CD4-positive, alpha-beta T cell (primary cell): ENCODE results near the gene ATP7A. TPM values are rescaled to one million over a fixed set of nuclear protein-coding genes. Genes with fewer than 3 reads are reported as not detected.
"Not testable (repeated sequence)": the region's sequence is repeated elsewhere in the genome, so short reads cannot be mapped to it uniquely, and the experiment has no call there.

Experiments
- ATAC-seq: fragments of 200-7000 bp; cut with Tn5 transposase; one replicate; pipeline ENCODE4 v1.10.0; 2022; ENCODE audit warnings: mild to moderate bottlenecking; ENCODE audit not compliant: poor library complexity
- CTCF ChIA-PET: fragments of 350-600 bp; sonication (Branson Sonifier 250); formaldehyde crosslinking; loops from one replicate; lab custom pipeline; 2021; ENCODE audit warnings: antibody characterized with exemption, inconsistent platforms; lab: Charles Lee
- POLR2A ChIA-PET: fragments of 350-600 bp; sonication (Branson Sonifier 250); formaldehyde crosslinking; loops from one replicate; lab custom pipeline; 2021; ENCODE audit warnings: antibody characterized with exemption, inconsistent platforms; lab: Charles Lee
- DNase-seq, 14 experiments: peaks; one replicate each; pipeline ENCODE4 v3.0.0-alpha.2; 2013 to 2020; ENCODE audit warnings: mixed read lengths in 2 of 14
- H3K27ac ChIP-seq, 2 donors: one replicate each; pipeline versions ENCODE4 v1.5.1 to v1.7.0; 2013; ENCODE audit warnings: low read length in 2 of 2, low read depth in 1 of 2, mild to moderate bottlenecking in 1 of 2
- H3K27me3 ChIP-seq, 2 experiments: 1 replicate in 1 of 2; 2 replicates in 1 of 2; pipeline versions ENCODE4 v1.6.1 to v1.7.0; 2013; ENCODE audit warnings: low read length in 2 of 2, control low read depth in 1 of 2, mild to moderate bottlenecking in 1 of 2, moderate library complexity in 1 of 2; ENCODE audit not compliant: insufficient read depth in 2 of 2, control insufficient read depth in 1 of 2
- H3K36me3 ChIP-seq: one replicate; pipeline ENCODE4 v1.6.1; 2013; ENCODE audit warnings: low read length, control low read depth; ENCODE audit not compliant: insufficient read depth
- H3K4me1 ChIP-seq: one replicate; pipeline ENCODE4 v1.6.1; 2013; ENCODE audit warnings: low read length, control low read depth; ENCODE audit not compliant: insufficient read depth
- H3K4me3 ChIP-seq: one replicate; pipeline ENCODE4 v1.5.1; 2013; ENCODE audit warnings: mild to moderate bottlenecking, low read length, moderate library complexity
- H3K9me3 ChIP-seq, 2 experiments: 1 replicate in 1 of 2; 2 replicates in 1 of 2; pipeline versions ENCODE4 v1.6.1 to v1.7.0; 2013; ENCODE audit warnings: low read length in 2 of 2, mild to moderate bottlenecking in 2 of 2, control low read depth in 1 of 2, moderate library complexity in 1 of 2; ENCODE audit not compliant: control insufficient read depth in 1 of 2, insufficient read depth in 1 of 2
- H3K27ac Mint-ChIP-seq: one replicate; pipeline ENCODE4 v1.8.0; 2020; ENCODE audit warnings: mixed read lengths
- H3K27me3 Mint-ChIP-seq: one replicate; pipeline ENCODE4 v1.8.0; 2021; ENCODE audit warnings: mixed read lengths
- H3K36me3 Mint-ChIP-seq: one replicate; pipeline ENCODE4 v1.8.0; 2021; ENCODE audit warnings: low read depth, mixed read lengths
- H3K4me1 Mint-ChIP-seq: one replicate; pipeline ENCODE4 v1.8.0; 2021; ENCODE audit warnings: low read depth, mixed read lengths
- H3K4me3 Mint-ChIP-seq: one replicate; pipeline ENCODE4 v1.8.0; 2020; ENCODE audit warnings: mild to moderate bottlenecking, mixed read lengths
- H3K9me3 Mint-ChIP-seq: one replicate; pipeline ENCODE4 v1.8.0; 2020; ENCODE audit warnings: mixed read lengths
- intact Hi-C, 2 experiments: fragments of 100-400 bp; cut with DNase I in 1 of 2; cut with micrococcal nuclease in 1 of 2; formaldehyde crosslinking; loops; one replicate each; pipeline versions ENCODE4 v1.15.1 to v1.9.0; 2023 to 2025; cut with DNase I, micrococcal nuclease
- polyA plus RNA-seq, 2 donors: library from polyadenylated mRNA; unstranded; fragments of 120-200 nt; gene quantifications; one replicate each; pipeline ENCODE4 v1.2.1, GENCODE V29; 2013
- total RNA-seq, 174 experiments: library from RNA in 2 of 174; stranded (reverse) in 2 of 174; gene quantifications; one replicate each; pipeline ENCODE4 v1.2.3 and lab custom pipeline; 2021 to 2026
- TF ChIP-seq, protein P1 (sequence below): fragments of 200-600 bp; IDR thresholded peaks from one replicate; pipeline ENCODE4 v1.8.0; 2022; ENCODE audit warnings: antibody characterized with exemption, mild to moderate bottlenecking

ATP7A gene
- total RNA-seq (10 to 100 TPM; 12.1 to 12.8 TPM), total RNA-seq (lab: John Stamatoyannopoulos, UW) (17.3 to 115 (median 54.9) reads per million in 172 experiments)
- polyA plus RNA-seq (2013, experiment 1 of 2) = 6.8 TPM
- 7.3 TPM for polyA plus RNA-seq (2013, experiment 2 of 2)

DNA sequence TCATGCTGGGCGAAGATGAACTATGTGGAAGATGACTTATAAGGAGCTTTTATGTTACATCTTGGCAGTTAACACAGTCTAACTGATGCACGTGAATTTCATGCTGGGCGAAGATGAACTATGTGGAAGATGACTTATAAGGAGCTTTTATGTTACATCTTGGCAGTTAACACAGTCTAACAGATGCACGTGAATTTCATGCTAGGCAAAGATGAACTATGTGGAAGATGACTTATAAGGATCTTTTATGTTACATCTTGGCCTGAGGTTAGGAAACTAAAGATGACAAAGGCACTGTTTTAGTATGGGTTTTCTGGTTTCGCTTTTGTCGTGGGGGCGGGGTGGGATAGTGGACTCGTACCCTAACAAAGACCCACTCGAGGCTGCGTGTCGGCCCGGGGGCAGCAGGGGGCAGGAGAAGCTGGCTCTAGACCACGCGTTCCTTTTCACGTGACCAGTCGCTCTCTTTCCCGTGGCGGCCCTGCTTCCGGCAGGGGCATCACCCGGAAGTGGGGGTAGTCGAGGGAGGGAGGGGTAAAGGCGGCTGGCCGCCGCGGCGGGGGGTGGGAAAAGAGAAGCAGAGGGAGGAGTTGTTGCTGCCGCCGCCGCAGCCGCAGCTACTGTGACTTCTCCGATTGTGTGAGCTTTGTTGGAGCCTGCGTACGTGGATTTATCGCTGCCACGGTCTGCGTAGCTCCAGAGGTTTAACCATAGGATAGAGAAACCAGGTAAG lies at the start of gene ATP7A:
Gene ATP7A (plus strand): TSS at position 586 of the 733 bp plus-strand sequence. CDS start 60,949 bp downstream, outside the sequence.
- intact Hi-C loops = loop anchor here (1.0 to 10.0 kb wide), 4 partner anchors 15 to 115 kb away; partner anchors contain the start of genes MAGT1 (in 1 of the 2) and PGAM4 (in 1 of the 2)
- Histone ChIP-seq H3K9me3 (no peaks in the 10 kb centered on the region), H3K4me3 (peak within 1 kb of the TSS; percentile 80), H3K27me3 (no peaks in the 10 kb centered on the region), H3K36me3 (no peaks in the 10 kb centered on the region), H3K4me1 (peaks cover 3% of the 10 kb centered on the region), H3K27ac (peak within 1 kb of the TSS; percentile 77 to 82)
- H3K36me3 Mint-ChIP-seq = peaks cover 5% of the 10 kb centered on the region
- H3K9me3 Mint-ChIP-seq = no peaks in the 10 kb centered on the region
- DNase-seq (peak; percentile 77 to 95 (median 86)), ATAC-seq (peak; percentile 90)
- ChIA-PET CTCF (interaction anchor here (1.4 to 2.6 kb wide), 3 partner anchors 10 to 115 kb away, joined by 7 to 30 read pairs (median 11); partner anchors contain the start of genes COX7B and MAGT1), POLR2A (interaction anchor here (0.7 to 4.5 kb wide), 9 partner anchors 9 to 1245 kb away, joined by 3 to 67 read pairs (median 4); partner anchors contain the start of genes COX7B, MAGT1 and PGK1)
- H3K4me3 Mint-ChIP-seq = peak within 1 kb of the TSS; percentile 97
- TF ChIP-seq, protein P1, sequence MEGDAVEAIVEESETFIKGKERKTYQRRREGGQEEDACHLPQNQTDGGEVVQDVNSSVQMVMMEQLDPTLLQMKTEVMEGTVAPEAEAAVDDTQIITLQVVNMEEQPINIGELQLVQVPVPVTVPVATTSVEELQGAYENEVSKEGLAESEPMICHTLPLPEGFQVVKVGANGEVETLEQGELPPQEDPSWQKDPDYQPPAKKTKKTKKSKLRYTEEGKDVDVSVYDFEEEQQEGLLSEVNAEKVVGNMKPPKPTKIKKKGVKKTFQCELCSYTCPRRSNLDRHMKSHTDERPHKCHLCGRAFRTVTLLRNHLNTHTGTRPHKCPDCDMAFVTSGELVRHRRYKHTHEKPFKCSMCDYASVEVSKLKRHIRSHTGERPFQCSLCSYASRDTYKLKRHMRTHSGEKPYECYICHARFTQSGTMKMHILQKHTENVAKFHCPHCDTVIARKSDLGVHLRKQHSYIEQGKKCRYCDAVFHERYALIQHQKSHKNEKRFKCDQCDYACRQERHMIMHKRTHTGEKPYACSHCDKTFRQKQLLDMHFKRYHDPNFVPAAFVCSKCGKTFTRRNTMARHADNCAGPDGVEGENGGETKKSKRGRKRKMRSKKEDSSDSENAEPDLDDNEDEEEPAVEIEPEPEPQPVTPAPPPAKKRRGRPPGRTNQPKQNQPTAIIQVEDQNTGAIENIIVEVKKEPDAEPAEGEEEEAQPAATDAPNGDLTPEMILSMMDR = peak; percentile 55
- peak within 1 kb of the TSS; percentile 93 for H3K27ac Mint-ChIP-seq
- peaks cover 29% of the 10 kb centered on the region for H3K4me1 Mint-ChIP-seq
- H3K27me3 Mint-ChIP-seq = no peaks in the 10 kb centered on the region

DNA sequence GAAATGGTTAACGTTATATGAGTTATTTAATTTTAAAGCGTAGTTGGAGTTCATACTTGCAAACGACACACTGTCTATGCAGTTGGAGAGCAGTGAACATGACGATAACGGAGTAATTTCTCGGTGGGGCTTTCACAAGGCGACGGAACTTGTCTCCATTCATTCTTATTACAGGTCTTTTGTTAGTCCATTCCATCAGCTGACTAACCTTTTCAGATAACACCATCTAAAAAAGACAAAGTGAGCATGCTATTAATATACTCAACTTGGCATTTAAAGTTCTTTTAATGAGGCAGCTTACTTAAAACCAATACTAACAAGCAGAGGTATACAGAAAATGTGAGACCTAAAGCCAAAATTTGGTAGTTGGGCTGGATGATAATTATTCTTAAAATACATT lies 35.1 kb upstream of the ATP7A start:
- ChIA-PET POLR2A (no interaction called here), CTCF (no interaction called here)
- Histone ChIP-seq H3K4me3 (no peak overlapping the region), H3K27ac (no peak overlapping the region), H3K27me3 (no peaks in the 10 kb centered on the region), H3K9me3 (no peaks in the 10 kb centered on the region), H3K36me3 (peaks cover 34% of the 10 kb centered on the region), H3K4me1 (no peaks in the 10 kb centered on the region)
- Mint-ChIP-seq H3K4me1 (peaks cover 4% of the 10 kb centered on the region), H3K4me3 (no peak overlapping the region), H3K36me3 (peaks cover 33% of the 10 kb centered on the region), H3K27me3 (no peaks in the 10 kb centered on the region), H3K9me3 (no peaks in the 10 kb centered on the region), H3K27ac (no peak overlapping the region)
- ATAC-seq = no peak
- TF ChIP-seq, protein P1 = no peak
- intact Hi-C loops = no loop called here
- DNase-seq = no peak

DNA sequence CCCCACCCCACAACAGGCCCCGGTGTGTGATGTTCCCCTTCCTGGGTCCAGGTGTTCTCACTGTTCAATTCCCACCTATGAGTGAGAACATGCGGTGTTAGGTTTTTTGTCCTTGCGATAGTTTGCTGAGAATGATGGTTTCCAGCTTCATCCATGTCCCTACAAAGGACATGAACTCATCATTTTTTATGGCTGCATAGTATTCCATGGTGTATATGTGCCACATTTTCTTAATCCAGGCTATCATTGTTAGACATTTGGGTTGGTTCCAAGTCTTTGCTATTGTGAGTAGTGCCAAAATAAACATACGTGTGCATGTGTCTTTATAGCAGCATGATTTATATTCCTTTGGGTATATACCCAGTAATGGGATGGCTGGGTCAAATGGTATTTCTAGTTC lies 29.1 kb upstream of the ATP7A start:
- H3K36me3 Mint-ChIP-seq = peaks cover 15% of the 10 kb centered on the region
- H3K27me3 Mint-ChIP-seq, DNase-seq, H3K36me3 ChIP-seq, H3K27ac ChIP-seq, H3K27ac Mint-ChIP-seq, H3K4me3 ChIP-seq, ATAC-seq, H3K4me1 ChIP-seq, H3K9me3 Mint-ChIP-seq, H3K9me3 ChIP-seq, POLR2A ChIA-PET, H3K4me1 Mint-ChIP-seq, H3K4me3 Mint-ChIP-seq, H3K27me3 ChIP-seq, CTCF ChIA-PET, intact Hi-C loops: not testable (repeated sequence)
